GM23248 (cell line): ENCODE data around the gene PTX4. TPM values are rescaled to one million over a fixed set of nuclear protein-coding genes. Genes with fewer than 3 reads are reported as not detected.

Experiments used
- DNase-seq: peaks from one replicate; pipeline ENCODE4 v3.0.0-alpha.2; 2015
- H2AFZ ChIP-seq: fragments of 200-600 bp; sonication (generic); 2 replicates; pipeline ENCODE4 v1.6.1; 2016; ENCODE audit warnings: antibody characterized with exemption
- H3F3A ChIP-seq: fragments of 200-600 bp; sonication (generic); 2 replicates; pipeline ENCODE4 v1.6.1; 2016; ENCODE audit warnings: mild to moderate bottlenecking, antibody characterized with exemption, mixed run types; ENCODE audit not compliant: insufficient read depth
- H3K27ac ChIP-seq: fragments of 200-600 bp; sonication (generic); 2 replicates; pipeline ENCODE4 v1.5.1; 2016; ENCODE audit warnings: mild to moderate bottlenecking
- H3K27me3 ChIP-seq: fragments of 200-600 bp; sonication (generic); replicated peaks from 2 replicates; pipeline ENCODE4 v1.6.1; 2016; ENCODE audit warnings: mild to moderate bottlenecking; ENCODE audit not compliant: insufficient read depth
- H3K36me3 ChIP-seq: fragments of 200-600 bp; sonication (generic); 2 replicates; pipeline ENCODE4 v1.6.1; 2016; ENCODE audit warnings: low read depth, mild to moderate bottlenecking
- H3K4me1 ChIP-seq: fragments of 200-600 bp; sonication (generic); 2 replicates; pipeline ENCODE4 v1.6.1; 2016; ENCODE audit warnings: mild to moderate bottlenecking; ENCODE audit not compliant: insufficient read depth
- H3K4me2 ChIP-seq: fragments of 200-600 bp; sonication (generic); one replicate; pipeline ENCODE4 v1.6.1; 2016; ENCODE audit warnings: mild to moderate bottlenecking; ENCODE audit not compliant: unreplicated experiment
- H3K4me3 ChIP-seq: fragments of 200-600 bp; sonication (generic); 2 replicates; pipeline ENCODE4 v1.5.1; 2016; ENCODE audit warnings: mild to moderate bottlenecking
- H3K79me2 ChIP-seq: fragments of 200-600 bp; sonication (generic); 2 replicates; pipeline ENCODE4 v1.6.1; 2016; ENCODE audit warnings: mild to moderate bottlenecking; ENCODE audit not compliant: insufficient read depth
- H3K9ac ChIP-seq: fragments of 200-600 bp; sonication (generic); 2 replicates; pipeline ENCODE4 v1.6.1; 2016; ENCODE audit warnings: mild to moderate bottlenecking
- H3K9me2 ChIP-seq: fragments of 200-600 bp; sonication (generic); 2 replicates; pipeline ENCODE4 v1.6.1; 2016; ENCODE audit warnings: mixed run types, mild to moderate bottlenecking, moderate library complexity; ENCODE audit not compliant: insufficient read depth
- H3K9me3 ChIP-seq: fragments of 200-600 bp; sonication (generic); one replicate; pipeline ENCODE4 v1.6.1; 2017; ENCODE audit warnings: low read depth
- H4K20me1 ChIP-seq: fragments of 200-600 bp; sonication (generic); 2 replicates; pipeline ENCODE4 v1.6.0; 2016; ENCODE audit not compliant: insufficient read depth
- EZH2 ChIP-seq: fragments of 200-600 bp; sonication (generic); IDR thresholded peaks from 2 replicates; pipeline ENCODE4 v1.6.1; 2018; ENCODE audit warnings: antibody characterized with exemption, mild to moderate bottlenecking; ENCODE audit not compliant: insufficient read depth, poor library complexity, severe bottlenecking
- EZH2phosphoT487 ChIP-seq: fragments of 200-600 bp; sonication (generic); IDR thresholded peaks from 2 replicates; pipeline ENCODE4 v1.6.1; 2018; ENCODE audit warnings: antibody characterized with exemption, moderate library complexity, mild to moderate bottlenecking, low read depth; ENCODE audit not compliant: insufficient read depth
- WGBS, 2 experiments: methylation state at CpG; one replicate each; pipeline ENCODE4 v1.1.6; 2015 to 2017; ENCODE audit warnings: low lambda C conversion rate in 2 of 2, low coverage in 1 of 2; ENCODE audit errors: missing lambda C conversion rate in 2 of 2; 5-methylcytosine and 5-hydroxymethylcytosine counted together
- in situ Hi-C: fragments of 300-500 bp; cut with MboI; formaldehyde crosslinking; loops from 2 replicates; pipeline ENCODE4 v1.15.0; 2020
- polyA plus RNA-seq: library from polyadenylated mRNA; unstranded; fragments of >200 nt; fragmentation: Nextera tagmentation; extraction: Ambion mirVana; gene quantifications from 2 replicates; pipeline ENCODE4 v1.2.1, GENCODE V29; 2016
- total RNA-seq: library from RNA; depleted of rRNA; stranded (reverse); fragments of >200 nt; shearing (Covaris generic); gene quantifications from 2 replicates; pipeline ENCODE4 v1.2.3, GENCODE V29; 2014

The PTX4 gene
- total and polyA plus RNA-seq, 2 experiments from 2014 or later, result not detected

- no peak overlapping the region for H3K4me3 ChIP-seq
- no peak for TF ChIP-seq EZH2
- no peak for TF ChIP-seq EZH2phosphoT487
- no peak overlapping the region for H2AFZ ChIP-seq
- no peaks in the 10 kb centered on the region for H3K27me3 ChIP-seq
- H3K36me3 ChIP-seq, result no peaks in the 10 kb centered on the region
- H3K4me2 ChIP-seq, result no peak overlapping the region
- H3K9ac ChIP-seq, result no peak overlapping the region
- no peaks in the 10 kb centered on the region for H3K9me3 ChIP-seq
- in situ Hi-C loops, result no loop called here
- H3F3A ChIP-seq, result no peaks in the 10 kb centered on the region
- H3K9me2 ChIP-seq, result no peaks in the 10 kb centered on the region
- no peak for DNase-seq
- H3K4me1 ChIP-seq, result peaks cover 3% of the 10 kb centered on the region; the same call in 1 of the 2 replicates
- 92 to 93% methylated on average over 12 of the region's 12 CpGs for WGBS, 2 experiments
- no peaks in the 10 kb centered on the region for H3K79me2 ChIP-seq
- no peaks in the 10 kb centered on the region for H4K20me1 ChIP-seq
- no peak overlapping the region for H3K27ac ChIP-seq
These were observed 333 bp upstream of the PTX4 start for GRCh38 chr16:1489077-1489476.

DNA sequence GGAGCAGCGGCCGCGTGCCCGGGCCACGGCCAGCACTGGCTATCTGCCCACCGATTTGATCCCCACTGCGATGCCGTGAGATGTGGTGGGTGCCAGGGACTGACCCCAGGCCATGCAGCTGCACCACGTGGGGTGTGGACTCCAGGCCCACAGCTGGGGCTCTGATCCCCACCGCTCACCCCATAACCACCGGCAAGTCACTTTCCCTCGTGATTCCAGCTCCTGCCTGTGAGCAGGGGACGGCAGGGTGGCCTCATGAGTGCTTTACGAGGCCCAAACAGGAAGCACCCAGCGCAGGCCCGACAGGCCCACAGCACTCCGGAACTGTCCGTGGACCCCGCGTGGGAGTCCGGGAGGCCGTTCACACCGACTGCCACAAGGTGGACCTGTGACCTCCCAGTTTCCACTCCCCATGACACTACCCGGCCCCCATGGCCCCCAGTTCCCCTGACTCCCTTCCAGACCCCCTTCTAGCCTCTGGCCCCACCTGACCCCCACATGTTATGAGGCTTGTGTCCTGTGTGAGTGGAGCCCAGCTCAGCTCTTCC lies 616 bp downstream of the PTX4 start:
- Histone ChIP-seq H2AFZ (no peak overlapping the region), H3K36me3 (no peaks in the 10 kb centered on the region), H3K9me3 (no peaks in the 10 kb centered on the region), H3K27me3 (no peaks in the 10 kb centered on the region), H3K4me1 (peaks cover 3% of the 10 kb centered on the region; the same call in 1 of the 2 replicates), H3K9me2 (no peaks in the 10 kb centered on the region), H3K4me3 (no peak overlapping the region), H3F3A (no peaks in the 10 kb centered on the region), H3K27ac (no peak overlapping the region), H3K4me2 (no peak overlapping the region), H4K20me1 (no peaks in the 10 kb centered on the region), H3K9ac (no peak overlapping the region), H3K79me2 (no peaks in the 10 kb centered on the region)
- TF ChIP-seq EZH2, result no peak
- TF ChIP-seq EZH2phosphoT487, result no peak
- 86 to 88% methylated on average over 19 to 24 of the region's 24 CpGs for WGBS, 2 experiments
- in situ Hi-C loops, result no loop called here
- no peak for DNase-seq

DNA sequence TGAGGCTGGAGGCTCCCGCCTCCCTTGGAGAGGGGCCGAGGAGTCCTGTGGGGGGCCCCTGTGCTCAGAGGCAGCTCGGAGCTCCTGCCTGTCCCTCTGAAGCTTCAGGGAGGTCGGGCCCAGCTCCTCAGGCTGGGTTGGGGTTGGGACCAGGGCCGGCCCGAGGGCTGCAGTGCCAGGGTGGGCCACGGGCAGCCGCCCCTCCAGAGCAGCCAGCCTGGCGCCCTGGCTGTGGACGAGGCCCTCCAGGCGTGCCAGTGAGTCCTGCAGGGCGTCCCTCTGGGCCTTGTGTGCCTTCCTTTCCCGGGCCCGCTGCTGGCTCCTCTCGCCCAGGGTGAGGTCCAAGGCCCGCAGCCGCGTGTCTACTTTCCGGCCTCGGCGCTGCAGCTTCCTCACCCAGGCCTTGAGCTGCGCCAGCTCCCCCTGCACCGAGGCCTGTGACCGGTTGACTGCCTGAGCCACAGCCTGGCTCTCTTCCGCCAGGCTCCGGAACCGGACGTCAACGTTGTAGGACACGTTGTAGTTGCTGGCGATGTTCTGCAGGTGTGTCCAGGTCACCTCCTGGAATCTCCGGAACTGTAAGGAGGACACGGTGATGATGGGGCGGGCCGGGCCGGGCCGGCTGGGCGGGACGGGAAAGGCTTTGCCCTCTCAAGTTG lies 1.2 kb downstream of the PTX4 start:
- Histone ChIP-seq H3K79me2 (no peaks in the 10 kb centered on the region), H3K27ac (no peak overlapping the region), H3K4me2 (no peak overlapping the region), H2AFZ (no peak overlapping the region), H3K36me3 (no peaks in the 10 kb centered on the region), H3K9me2 (no peaks in the 10 kb centered on the region), H3K27me3 (no peaks in the 10 kb centered on the region), H3K9me3 (no peaks in the 10 kb centered on the region), H4K20me1 (no peaks in the 10 kb centered on the region), H3K4me3 (no peak overlapping the region), H3F3A (no peaks in the 10 kb centered on the region), H3K4me1 (0 out of 2 replicates have a peak, but pooled peaks cover under 1% of the 10 kb centered on the region), H3K9ac (no peak overlapping the region)
- TF ChIP-seq EZH2phosphoT487 (no peak), EZH2 (no peak)
- DNase-seq, result no peak
- WGBS, 2 experiments, result 83 to 88% methylated on average over 27 to 36 of the region's 39 CpGs
- in situ Hi-C loops, result no loop called here

- in situ Hi-C loops, result no loop called here
- Histone ChIP-seq H4K20me1 (no peaks in the 10 kb centered on the region), H3K9me2 (no peaks in the 10 kb centered on the region), H3K27me3 (no peaks in the 10 kb centered on the region), H2AFZ (no peak overlapping the region), H3K4me1 (no peaks in the 10 kb centered on the region), H3K36me3 (no peaks in the 10 kb centered on the region), H3K79me2 (no peaks in the 10 kb centered on the region), H3K27ac (no peak overlapping the region), H3K9me3 (no peaks in the 10 kb centered on the region), H3K4me2 (no peak overlapping the region), H3F3A (no peaks in the 10 kb centered on the region), H3K9ac (no peak overlapping the region), H3K4me3 (no peak overlapping the region)
- DNase-seq, result no peak
- 64 to 71% methylated on average over 32 to 33 of the region's 33 CpGs for WGBS, 2 experiments
- TF ChIP-seq EZH2 (no peak), EZH2phosphoT487 (no peak)
These were observed 2.0 kb downstream of the PTX4 start for GRCh38 chr16:1486551-1487390.
